NCI-H1092 (cell line): Measurements from ENCODE around the gene LRRC47.
"Not testable (repeated sequence)": the region's sequence is repeated elsewhere in the genome, so short reads cannot be mapped to it uniquely, and the experiment has no call there.

Experiments used
- DNase-seq: peaks from one replicate; lab custom pipeline; 2025; lab: John Stamatoyannopoulos, UW

Gene LRRC47

GRCh38 chr1:3772027-3772714 is 24.1 kb downstream of the LRRC47 start:
- DNase-seq = no peak

- DNase-seq = no peak
Observed at GRCh38 chr1:3771108-3772026, 24.9 kb downstream of the LRRC47 start.

GRCh38 chr1:3770047-3770765 is 26.1 kb downstream of the LRRC47 start:
- no peak for DNase-seq

GRCh38 chr1:3768811-3769390 is 27.4 kb downstream of the LRRC47 start:
- no peak for DNase-seq

- DNase-seq = no peak
Observed at GRCh38 chr1:3767328-3767925, 28.9 kb downstream of the LRRC47 start.

GRCh38 chr1:3763351-3764125 is 32.8 kb downstream of the LRRC47 start:
- DNase-seq = no peak

GRCh38 chr1:3762873-3763228 is 33.4 kb downstream of the LRRC47 start:
- no peak for DNase-seq

- no peak for DNase-seq
Observed at GRCh38 chr1:3762151-3762872, 34.0 kb downstream of the LRRC47 start.

GRCh38 chr1:3761296-3762010 is 34.8 kb downstream of the LRRC47 start:
- DNase-seq = no peak

- no peak for DNase-seq
Observed at GRCh38 chr1:3759796-3760195, 36.5 kb downstream of the LRRC47 start.

GRCh38 chr1:3759164-3759563 is 37.1 kb downstream of the LRRC47 start:
- no peak for DNase-seq

- no peak for DNase-seq
Observed at GRCh38 chr1:3756394-3756793, 39.9 kb downstream of the LRRC47 start.

GRCh38 chr1:3753656-3754454 is 42.4 kb downstream of the LRRC47 start:
- DNase-seq = no peak

- DNase-seq = no peak
Observed at GRCh38 chr1:3752400-3752945, 43.8 kb downstream of the LRRC47 start, which contains the start of gene CCDC27. TSS of gene CCDC27 (plus strand) at chr1:3752450. CDS start at chr1:3752482, 32 bp downstream.

GRCh38 chr1:3750741-3751140 is 45.6 kb downstream of the LRRC47 start:
- DNase-seq = no peak

- DNase-seq = no peak
Observed at GRCh38 chr1:3749512-3749911, 46.8 kb downstream of the LRRC47 start.

GRCh38 chr1:3748316-3748900 is 47.9 kb downstream of the LRRC47 start:
- not testable (repeated sequence) for DNase-seq

GRCh38 chr1:3747903-3748302 is 48.4 kb downstream of the LRRC47 start:
- no peak for DNase-seq
